WI38 (cell line): ENCODE data around the gene ITPR1.

Experiments used
- H3K4me3 ChIP-seq: 2 replicates; pipeline ENCODE4 v1.5.1; 2011; ENCODE audit warnings: low read depth, mild to moderate bottlenecking, control low read depth, low read length
- TF ChIP-seq, protein P1 (sequence below): IDR thresholded peaks from 2 replicates; pipeline ENCODE4 v1.5.1; 2012; ENCODE audit warnings: low read depth, mild to moderate bottlenecking, control low read depth, low read length

The ITPR1 gene

DNA sequence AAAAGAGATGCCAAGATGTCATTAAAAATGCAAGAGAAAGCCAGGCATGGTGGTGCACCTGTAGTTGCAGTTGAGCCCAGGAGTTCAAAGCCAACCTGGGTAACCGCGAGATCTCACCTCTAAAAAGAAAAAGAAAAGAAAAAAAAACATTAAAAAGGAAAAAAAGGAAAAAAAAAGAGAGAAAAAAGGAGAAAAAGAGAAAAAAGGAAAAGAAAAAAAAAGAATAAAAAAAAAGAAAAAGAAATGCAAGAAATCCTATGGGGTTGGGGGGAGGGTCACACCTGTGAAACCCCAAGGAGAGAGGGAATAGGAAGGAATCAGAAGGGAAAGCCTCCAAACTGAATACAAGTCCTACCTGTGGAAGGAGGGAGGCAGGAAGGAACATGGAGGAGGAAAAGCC, 20.8 kb upstream of the ITPR1 start:
- H3K4me3 ChIP-seq: no peak overlapping the region
- TF ChIP-seq, protein P1, sequence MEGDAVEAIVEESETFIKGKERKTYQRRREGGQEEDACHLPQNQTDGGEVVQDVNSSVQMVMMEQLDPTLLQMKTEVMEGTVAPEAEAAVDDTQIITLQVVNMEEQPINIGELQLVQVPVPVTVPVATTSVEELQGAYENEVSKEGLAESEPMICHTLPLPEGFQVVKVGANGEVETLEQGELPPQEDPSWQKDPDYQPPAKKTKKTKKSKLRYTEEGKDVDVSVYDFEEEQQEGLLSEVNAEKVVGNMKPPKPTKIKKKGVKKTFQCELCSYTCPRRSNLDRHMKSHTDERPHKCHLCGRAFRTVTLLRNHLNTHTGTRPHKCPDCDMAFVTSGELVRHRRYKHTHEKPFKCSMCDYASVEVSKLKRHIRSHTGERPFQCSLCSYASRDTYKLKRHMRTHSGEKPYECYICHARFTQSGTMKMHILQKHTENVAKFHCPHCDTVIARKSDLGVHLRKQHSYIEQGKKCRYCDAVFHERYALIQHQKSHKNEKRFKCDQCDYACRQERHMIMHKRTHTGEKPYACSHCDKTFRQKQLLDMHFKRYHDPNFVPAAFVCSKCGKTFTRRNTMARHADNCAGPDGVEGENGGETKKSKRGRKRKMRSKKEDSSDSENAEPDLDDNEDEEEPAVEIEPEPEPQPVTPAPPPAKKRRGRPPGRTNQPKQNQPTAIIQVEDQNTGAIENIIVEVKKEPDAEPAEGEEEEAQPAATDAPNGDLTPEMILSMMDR: no peak

DNA sequence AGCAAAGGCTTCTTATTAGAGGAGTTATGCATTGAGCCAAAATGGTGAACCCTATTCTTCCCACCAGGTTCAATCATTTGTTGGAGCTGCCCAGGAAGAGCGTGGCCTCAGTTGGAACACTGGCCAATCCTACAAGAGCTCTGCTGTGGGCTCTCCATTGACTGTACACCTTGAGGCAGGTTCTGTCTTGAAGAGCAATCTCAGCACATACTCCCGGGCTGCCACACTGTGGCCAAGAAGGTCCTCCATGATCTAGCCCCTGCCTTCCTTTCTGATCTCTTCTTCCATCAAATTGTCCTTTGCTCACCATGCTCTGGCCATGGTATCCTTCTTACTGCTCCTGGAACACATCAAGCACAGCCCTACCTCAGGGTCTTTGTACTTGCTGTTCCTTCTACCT, 20.4 kb upstream of the ITPR1 start:
- TF ChIP-seq, protein P1: no peak
- no peak overlapping the region for H3K4me3 ChIP-seq

DNA sequence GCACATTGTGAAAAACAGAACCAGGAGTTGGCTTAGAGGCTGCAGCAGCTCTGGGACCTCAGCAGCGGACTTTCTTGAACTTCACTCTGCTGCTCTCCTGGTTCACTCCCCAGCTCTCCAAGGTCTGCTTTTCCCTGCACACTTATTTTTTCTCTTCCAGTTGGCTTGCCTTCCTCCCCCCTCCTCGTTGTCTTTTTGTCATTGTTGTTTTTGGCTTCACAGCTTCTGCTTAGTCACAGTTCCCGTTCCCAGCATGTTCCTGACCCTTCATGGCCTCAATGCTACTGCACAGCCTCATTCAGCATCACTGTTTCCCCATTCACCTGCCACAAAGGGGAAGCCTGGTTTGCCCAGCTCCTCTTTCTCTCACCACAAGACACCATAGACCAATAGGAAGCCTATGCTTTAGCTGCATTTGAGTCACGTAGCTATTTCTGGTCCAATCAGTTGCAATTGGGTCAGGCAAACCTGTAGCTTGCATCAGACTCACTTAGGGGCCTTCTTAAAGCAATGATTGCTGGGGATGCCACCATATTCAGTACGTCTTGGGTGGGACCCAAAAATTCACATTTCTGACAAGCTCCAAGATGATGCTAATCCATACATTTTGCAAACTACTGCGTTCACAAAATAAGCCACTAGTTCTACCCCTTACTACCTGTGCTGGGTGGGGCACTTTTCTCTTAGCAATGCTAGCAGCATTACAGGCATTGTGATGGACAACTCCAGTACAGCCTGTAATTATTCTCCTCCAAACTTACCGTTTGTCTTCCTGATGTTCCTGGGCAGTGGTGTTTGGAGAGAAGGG, 18.3 kb upstream of the ITPR1 start:
- TF ChIP-seq, protein P1: no peak
- H3K4me3 ChIP-seq: no peak overlapping the region

DNA sequence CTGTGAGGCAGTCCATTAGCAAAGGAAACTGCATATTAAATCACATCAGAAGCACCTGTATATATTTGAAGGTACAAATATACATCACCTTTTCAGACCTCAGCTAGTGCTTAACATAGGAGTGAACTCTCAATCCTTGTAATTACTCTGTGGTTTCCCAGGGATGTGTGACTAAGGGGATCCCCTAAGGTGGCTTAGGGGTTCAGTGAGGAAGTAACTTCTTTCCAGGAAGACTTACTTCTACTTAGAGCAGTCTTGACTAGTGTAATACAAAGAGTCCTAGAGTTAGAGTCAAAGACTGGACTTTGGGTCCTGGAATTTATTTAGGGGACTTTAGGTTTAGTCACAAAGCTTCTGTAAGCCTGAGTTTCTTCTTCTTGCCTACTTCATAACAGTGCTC, 17.3 kb upstream of the ITPR1 start:
- TF ChIP-seq, protein P1: no peak
- no peak overlapping the region for H3K4me3 ChIP-seq

DNA sequence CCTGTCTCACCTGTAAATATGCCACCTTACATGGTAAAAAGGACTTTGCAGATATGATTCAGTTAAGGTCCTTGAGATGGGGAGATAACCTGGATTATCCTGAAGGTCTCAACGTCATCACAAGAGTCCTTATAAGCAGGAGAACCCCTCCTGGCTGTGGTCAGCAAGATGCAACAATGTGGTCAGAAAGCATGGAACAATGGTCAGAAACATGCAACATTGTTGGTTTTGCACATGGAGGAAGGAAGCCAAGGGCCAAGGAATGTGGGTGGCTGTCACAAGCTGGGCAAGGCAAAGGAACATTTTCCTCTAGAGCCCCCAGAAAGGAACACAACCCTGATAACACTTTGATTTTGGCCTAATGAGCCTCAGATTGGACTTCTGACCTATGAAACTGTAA, 16.7 kb upstream of the ITPR1 start:
- TF ChIP-seq, protein P1: no peak
- no peak overlapping the region for H3K4me3 ChIP-seq

DNA sequence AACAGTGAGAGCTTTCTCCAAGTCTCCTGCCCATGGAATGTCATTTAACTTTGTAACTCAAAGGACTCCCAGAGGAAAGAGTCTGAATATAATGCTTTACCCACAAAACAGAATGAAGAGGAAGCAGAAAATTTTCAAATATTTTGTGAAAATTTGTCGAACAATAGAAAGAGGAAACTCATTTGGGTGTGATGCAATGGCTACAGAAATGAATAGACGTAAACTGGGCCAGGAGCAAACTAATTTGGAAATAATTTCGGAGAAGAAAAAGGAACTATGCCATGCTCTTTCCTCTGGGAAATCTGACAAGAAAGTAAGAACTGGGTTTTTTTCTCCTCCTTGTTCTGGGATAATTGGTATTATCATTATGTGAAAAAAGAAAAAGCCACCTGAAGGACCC, 14.9 kb upstream of the ITPR1 start:
- H3K4me3 ChIP-seq: no peak overlapping the region
- TF ChIP-seq, protein P1: no peak

DNA sequence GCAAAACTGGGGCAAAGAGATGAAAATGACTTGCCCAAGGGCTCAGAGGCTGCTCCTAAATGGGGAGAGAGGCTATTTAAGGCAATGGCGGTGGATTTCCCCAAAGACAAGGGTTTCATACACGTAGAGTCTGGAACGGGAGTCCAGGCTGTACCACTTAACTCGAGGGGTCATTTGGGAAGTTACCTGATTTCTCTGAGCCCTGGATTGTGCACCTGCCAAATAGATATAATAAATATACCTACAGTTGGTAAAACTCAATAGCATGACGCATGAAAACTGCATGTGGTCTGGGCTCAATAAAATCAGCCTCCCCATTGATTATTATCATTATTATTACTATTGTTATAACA, 1.3 kb upstream of the ITPR1 start:
- TF ChIP-seq, protein P1: no peak
- H3K4me3 ChIP-seq: peak overlapping the region; percentile 85
